GM21786 (cell line): ENCODE measurements around the gene TUFM.
"Not testable (repeated sequence)": the region's sequence is repeated elsewhere in the genome, so short reads cannot be mapped to it uniquely, and the experiment has no call there.

Experiments used
- ATAC-seq: cut with Tn5 transposase; IDR thresholded peaks from one replicate; pipeline ENCODE4 v1.9.1; 2021; ENCODE audit not compliant: unreplicated experiment

TUFM gene

DNA sequence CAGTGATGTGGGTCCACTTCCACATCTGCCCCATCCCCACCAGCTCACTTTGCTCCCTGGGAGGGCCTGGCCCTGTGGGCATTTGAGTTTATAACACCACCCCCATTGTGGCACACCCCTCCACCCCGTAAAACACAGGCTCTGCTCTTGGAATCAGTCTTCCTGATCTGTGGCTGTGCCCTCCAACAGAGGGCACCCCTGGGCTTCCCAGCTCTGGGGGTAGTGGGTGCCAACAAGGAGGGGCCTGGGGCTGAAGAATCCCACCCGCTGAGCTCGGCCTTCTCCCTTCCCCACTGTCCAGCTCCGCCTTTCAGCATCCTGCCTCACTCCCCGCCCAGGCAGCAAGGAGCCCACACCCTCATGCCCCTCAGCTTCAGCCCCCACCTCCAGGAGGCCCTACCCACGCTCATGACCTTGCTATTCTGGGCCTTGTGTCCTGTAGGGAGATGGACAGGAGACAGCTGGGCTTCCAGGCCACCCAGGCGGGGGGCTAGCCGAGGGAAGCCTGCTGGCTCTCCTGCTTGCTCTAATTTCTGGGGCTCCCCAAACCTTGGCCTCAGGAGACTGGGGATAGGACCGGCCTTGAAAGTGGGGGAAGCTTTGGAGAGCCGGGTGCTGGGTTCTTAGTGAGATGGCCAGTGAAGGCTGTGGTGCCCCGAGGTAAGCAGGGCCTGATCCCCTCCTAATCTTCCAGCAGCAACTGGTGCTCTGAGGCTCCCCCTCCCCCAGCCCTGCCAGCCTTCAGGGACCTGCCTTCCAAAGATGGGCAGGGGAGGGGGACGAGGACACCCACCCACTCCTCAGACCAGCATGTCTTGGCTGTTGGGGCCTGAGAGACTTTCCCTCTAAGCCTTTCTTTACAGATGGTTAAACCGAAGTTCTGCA lies 29.2 kb upstream of the TUFM start:
- no peak for ATAC-seq

DNA sequence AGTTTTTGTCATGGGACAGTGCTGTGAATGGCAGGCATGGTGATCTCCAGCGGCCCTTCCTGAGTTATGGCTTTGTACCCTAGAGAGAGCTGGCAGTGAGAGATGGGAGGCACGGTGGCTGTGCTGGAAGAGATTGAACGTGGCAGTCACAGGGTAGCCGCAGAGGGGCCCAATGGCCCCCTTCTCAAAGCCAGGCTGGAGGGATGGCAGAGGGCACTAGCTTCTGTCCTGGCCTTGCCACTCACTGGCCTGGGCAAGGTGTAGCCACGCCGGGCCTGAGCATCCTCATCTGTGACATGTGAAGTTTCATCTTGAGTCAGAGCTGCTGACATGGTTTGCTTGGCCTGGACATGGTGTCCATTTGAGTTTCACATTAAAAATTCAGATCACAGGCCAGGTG lies 28.3 kb upstream of the TUFM start:
- no peak for ATAC-seq

DNA sequence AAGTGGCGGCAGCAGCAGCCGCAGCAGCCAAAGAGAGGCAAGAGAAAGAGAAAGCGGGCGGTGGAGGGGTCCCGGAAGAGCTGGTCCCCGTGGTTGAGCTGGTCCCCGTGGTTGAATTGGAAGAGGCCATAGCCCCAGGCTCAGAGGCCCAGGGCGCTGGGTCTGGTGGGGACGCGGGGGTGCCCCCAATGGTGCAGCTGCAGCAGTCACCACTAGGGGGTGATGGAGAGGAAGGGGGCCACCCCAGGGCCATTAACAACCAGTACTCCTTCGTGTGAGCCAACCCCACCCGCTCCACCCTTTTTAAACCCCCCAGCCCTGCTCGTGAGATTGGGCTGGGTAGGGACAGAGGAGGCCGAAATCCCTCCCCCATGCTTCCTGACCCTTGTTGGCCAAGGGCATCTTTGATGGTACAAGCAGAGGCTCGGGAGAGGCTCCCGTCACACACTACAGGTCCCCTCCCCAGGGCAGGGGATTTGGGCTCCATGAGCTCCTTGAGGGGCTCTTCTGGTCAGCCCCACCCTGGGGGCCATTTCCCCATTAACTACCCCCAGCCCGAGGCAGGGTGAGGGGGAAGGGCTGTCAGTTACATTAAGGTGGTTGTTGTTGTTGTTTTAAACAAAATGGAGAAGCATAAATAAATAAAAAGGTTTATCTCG lies 27.5 kb upstream of the TUFM start:
- no peak for ATAC-seq

DNA sequence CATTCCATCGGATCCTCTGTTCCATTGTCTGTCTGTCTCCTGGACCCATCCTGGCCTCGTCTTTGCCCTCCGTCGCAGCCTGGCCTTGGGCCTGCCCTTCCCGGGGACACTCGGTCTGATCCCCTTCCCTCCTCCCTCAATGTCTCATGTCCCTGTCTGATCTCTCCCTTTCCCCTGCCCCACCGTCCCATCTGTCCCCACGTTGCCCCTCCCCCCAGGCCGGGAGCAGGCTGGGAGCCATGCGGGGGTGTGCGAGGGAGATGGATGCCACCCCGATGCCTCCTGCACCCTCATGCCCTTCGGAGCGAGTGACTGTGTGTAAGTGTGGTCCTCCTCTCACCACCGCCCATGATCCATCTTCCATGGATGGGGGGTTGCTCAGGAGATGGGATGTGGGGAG lies 26.8 kb upstream of the TUFM start:
- no peak for ATAC-seq

DNA sequence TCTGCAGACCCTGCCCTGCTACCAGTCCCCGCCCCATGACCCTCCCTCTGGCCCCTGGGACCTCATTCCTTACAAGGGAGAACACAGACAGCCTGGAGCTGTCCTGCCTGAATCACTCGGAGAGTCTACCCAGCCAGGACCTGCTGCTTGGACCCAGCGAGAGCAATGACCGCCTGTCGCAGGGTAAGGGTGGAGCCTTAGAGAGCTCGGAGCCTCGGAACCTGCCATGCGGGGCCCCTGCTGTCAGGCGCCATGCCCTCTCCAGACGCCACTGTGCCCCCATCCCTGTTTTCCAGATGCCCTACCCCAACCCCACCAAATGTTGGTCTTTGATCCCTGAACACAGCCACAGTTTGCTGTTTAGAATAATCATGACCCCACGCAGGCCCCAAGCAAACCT lies 23.1 kb upstream of the TUFM start:
- no peak for ATAC-seq

DNA sequence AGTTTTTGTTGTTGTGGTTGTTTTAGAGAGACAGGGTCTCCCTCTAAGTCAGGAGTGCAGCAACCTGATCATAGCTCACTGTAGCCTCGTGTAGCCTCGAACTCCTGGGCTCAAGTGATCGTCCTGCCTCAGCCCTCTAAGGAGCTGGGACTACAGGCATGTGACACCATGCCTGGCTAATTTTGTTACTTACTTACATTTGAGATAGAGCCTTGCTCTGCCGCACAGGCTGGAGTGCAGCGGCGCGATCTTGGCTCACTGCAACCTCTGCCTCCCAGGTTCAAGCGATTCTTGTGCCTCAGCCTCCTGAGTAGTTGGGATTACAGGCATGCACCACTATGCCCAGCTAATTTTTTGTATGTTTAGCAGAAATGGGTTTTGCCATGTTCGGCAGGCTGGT lies 21.5 kb upstream of the TUFM start:
- not testable (repeated sequence) for ATAC-seq

DNA sequence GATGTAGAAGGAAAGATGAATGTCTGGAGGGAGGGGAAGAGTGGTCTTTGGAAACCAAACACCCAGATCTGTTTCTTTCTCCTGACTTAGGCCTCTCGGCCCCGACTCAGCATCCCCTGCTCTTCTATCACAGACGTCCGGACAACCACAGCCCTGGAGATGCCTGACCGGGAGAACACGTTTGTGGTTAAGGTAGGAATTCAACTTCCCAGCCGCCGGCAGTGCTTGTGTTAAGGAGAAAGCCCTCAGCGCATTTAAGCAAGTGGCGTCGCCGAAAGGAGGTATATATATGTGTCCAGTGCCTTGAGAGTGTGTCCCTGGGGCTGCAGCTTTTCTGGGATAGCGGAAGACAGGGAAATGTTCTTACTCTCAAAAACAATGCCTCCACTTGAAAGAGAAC lies 21.1 kb upstream of the TUFM start:
- ATAC-seq: no peak

DNA sequence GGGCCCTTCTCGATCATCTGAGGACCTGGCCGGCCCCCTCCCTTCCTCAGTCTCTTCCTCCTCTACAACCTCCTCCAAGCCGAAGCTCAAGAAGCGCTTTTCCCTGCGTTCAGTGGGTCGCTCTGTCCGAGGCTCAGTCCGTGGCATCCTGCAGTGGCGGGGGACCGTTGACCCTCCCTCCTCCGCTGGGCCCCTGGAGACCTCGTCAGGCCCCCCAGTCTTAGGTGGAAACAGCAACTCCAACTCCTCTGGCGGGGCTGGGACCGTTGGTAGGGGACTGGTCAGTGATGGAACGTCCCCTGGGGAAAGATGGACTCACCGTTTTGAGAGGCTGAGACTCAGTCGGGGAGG lies 20.3 kb upstream of the TUFM start:
- ATAC-seq: no peak

DNA sequence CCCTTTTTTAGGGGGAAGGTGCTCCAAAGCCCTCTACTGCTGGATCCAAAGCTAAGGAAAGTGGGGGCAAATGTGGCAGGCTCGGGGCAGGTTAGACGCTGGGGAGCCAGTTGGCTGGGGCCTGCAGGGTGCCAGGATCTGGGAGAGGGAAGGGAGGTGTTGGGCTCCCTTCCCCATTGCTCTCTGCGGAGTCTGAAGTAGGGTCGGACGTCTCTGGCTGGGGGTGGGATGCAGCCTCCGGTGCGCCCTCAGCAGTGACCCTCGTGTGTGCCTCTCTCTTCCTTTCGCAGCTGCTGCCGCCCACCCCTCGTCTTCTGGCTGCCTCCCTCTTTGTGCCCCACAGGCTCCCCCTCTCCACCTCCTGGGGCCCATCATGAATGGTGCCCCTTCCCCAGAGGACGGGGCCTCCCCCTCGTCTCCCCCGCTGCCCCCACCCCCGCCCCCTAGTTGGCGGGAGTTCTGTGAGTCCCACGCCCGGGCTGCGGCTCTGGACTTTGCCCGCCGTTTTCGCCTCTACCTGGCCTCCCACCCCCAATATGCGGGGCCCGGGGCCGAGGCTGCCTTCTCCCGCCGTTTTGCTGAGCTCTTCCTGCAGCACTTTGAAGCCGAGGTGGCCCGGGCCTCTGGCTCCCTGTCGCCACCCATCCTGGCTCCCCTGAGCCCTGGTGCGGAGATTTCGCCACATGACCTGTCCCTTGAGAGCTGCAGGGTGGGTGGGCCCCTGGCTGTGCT lies 19.7 kb upstream of the TUFM start:
- ATAC-seq: no peak

DNA sequence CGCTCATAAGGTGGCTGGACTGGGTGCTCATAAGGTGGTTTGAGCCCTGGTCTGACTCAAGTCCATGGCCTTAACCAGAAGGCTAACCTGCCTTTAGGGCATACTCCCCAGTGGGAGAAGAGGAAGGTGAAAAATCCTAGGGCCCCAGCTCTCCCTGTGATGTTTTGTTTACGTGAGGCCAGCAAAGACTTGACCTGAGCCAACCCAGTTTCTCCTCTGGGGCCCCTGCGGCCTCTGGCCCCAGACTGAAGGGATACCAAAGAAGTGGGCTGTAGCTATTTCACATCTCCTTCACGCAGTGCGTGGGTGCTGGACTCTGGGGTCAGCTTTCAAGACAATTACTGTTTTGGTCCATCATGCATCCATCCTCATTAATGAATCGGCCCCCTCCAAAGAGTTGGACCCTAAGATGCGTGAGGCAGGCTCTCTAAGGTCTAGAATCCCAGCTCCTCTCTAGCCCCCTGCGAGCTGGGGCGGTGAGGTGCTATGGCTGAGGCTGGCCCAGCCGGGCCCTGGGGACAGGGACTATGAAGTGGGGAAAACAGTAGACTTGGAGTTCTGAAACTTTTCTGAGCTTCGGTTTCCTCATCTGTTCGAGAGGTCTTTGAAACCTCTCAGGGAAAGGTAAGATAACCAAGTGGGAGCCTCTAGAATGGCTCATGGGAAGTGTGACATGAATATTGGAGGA lies 19.0 kb upstream of the TUFM start:
- ATAC-seq: no peak

DNA sequence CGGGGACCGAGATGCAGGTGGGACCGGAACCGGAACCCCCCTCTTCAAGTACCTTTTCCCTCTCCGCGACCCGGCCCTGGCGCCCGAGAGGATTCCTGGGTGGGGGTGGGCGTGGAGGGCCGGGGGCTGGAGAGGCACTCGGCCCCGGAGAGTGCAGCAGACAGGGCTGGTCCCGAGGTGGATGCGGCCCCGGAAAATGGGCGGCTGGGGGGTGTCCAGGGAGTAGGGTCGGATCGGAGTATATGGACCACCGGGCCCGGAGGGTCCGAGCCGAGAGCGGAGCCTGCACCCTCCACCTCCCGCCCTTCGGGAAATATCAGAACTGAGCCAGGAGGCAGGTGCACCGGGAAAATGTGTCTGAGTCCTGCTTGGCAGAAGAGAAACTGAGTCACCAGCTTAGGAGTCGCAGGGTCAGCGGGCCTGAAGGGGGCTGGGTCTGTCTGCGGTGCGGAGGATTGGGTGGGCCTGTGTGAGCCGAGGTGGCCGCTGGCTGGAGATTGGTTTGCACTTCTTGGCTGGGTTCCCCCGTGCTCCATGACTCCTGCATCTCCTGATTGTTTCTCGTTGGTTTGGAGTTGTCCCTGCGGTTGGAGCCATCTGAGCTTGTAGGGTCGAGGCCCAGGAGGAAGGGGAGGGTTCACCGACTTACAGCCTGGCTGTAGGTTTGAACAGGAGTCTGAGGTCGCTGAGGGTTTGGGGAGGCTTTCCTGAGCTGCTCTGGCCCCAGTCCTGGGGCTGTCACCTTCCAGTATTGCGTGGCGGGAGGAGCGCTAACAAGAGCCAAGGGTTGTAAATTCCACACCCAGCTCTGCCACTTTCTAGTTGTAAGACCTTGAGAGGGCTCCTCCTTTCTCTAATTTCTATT lies 18.0 kb upstream of the TUFM start:
- no peak for ATAC-seq

DNA sequence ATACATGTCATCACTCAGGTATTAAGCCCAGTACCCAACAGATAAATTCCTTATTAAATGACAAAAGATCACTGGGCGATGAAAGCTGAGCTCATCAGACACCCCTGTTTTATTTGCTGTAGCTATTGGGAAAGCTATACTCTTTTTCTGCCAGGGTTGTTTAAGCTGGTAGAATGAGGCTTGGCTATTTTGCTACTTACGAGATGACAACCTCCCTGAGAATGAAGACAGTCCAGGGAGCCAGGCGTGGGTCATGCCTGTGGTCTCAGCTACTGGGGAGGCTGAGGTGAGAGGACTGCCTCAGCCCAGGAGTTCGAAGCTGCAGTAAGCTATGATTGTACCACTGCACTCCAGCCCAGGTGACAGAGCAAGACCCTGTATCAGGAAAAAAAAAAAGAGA lies 13.2 kb upstream of the TUFM start:
- no peak for ATAC-seq

DNA sequence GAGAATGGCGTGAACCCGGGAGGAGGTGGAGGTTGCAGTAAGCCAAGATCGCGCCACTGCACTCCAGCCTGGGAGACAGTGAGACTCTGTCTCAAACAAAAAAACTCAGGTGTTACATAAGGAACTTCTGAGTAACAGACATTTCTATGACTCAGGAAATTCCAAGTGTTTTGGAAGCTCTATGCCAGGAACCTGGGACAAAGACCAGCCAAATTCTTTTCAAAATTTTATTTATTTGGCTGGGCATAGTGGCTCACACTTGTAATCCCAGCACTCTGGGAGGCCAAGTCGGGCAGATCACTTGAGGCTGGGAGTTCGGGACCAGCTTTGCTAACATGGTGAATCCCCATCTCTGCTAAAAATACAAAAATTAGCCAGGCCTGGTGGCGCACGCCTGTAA lies 12.3 kb upstream of the TUFM start:
- no peak for ATAC-seq

DNA sequence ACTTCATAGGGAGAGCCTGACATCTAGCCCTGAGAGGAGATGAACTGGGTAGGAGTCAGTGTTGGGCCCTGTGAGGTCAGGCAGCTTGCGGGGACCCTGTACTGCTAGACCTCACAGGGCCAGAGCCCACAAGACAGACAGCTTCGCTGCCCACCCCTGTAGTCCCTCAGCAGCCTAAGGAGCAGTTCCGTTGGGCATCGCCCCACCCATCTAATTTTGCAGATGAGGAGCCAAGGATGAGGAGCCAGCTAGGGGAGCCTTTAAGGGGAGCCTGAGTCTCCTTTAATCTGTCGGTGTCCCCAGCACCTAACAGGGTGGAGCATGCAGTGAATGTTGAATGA lies 755 bp upstream of the TUFM start:
- ATAC-seq: no peak

DNA sequence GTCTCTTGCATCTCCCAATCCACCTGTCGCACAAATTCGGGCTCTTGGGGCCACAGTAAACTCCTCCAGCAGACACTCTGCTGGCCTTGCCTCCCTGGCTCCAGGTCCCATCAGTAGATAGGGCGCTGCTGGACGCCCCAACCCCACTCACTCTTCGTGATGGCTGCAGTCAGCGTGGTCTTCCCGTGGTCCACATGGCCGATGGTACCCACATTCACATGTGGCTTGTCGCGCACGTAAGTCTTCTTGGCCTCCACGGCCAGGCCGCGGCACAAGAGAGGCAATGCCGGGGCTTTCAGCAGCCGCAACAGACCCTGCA lies 428 bp downstream of the TUFM start:
- ATAC-seq: no peak

DNA sequence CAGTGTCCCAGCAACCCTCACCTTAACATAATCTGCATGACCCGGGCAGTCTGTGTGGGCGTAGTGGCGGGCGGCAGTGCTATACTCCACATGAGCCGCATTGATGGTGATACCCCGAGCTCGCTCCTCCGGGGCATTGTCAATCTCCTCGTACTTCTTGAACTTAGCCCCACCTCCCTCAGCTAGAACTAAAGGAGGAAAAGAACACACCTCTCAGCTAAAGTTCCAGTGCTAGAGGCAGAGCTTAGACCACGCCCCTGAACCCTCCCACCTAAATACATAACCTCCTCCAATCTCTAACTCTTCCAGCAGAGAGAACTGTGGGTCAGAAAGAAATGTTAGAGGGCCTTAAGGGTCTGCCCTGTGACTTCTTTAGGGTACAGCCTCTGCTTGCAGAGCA lies 855 bp downstream of the TUFM start:
- ATAC-seq: no peak

DNA sequence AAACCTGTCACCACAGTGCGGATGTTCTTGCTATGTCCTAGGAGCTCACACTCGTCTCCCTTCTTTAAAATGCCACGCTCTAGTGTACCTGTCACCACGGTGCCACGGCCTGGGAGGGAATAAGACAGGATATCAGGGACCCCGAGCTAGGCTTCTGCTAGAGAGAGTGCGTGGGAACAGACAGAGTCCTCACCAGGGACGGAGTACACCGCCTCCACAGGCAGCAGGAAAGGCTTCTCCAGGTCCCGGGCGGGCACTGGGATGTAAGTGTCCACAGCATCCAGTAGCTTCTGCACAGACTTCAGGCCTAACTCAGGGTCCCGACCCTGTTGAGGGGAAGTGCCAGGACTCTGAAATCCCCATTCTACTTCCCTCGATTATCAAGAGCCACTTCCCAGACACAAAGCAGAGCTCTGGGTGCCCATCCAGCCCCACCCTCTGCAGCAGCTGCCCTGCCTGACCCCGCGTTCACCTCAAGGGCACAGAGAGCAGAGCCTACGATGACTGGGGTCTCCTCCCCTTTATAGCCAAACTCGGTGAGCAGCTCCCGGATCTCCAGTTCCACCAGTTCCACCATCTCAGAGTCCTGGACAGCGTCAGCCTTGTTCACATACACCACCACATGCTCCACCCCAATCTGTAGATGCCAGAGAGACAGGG lies 1.8 kb downstream of the TUFM start:
- ATAC-seq: no peak

DNA sequence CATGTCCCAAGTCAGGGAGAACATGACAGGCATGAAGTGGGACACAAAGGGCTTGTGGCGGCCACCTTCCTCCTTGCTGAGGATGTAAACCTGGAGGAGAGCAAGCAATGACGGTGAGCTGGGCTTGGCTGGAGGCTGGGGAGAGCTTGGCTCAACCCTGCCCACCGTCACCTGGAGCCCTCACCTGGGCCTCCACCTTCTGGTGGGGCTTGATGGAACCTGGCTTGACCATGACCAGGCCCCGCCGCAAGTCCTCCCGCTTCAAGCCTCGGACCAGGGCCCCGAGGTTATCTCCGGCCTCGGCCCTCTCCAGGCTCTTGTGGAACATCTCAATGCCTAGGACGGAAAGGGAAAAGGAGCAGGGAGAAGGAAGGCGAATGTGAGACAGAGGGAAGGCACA lies 2.4 kb downstream of the TUFM start:
- ATAC-seq: no peak

DNA sequence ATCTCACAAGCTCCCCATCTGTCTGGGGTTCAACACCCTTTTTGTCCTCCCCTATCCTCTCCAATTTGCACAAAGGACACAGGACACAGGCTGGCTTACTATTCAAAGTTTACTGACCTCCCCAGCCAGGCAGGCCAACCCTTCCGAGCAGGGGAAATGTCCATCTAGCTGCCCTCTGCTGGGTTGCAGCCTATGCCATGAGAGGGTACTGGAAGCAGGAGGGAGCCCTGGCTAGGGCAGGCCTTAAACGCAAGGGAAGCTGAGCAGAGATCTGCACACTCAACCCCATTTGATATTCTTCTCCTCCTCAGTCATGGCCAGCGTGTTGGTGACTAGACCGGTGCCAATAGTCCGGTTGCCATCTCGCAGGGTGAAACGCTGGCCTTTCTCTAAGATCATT lies 3.5 kb downstream of the TUFM start:
- no peak for ATAC-seq

DNA sequence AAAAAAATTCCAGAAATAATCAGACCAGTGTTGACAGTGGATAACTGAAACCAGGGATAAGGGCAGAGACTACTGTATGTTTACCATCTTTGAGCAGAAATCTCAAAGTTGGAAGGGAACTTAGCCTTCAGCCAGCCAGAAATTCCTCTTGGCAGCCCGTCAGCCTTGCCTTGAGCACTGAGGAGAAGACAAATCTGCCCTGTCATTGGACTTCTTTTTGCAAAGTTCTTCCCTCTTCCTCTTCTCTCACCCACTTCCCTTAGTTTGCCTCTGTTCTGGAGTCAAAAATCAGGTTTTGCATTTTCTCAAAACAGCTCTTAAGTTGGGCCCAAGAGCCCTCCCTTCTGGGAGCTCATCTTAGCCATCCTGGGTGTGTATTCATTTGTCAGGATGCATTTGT lies 6.2 kb downstream of the TUFM start:
- no peak for ATAC-seq
